22Rv1 (cell line): Measurements from ENCODE around the gene PRR22.

Experiments
- CTCF ChIP-seq: fragments of 450-650 bp; IDR thresholded peaks from 2 replicates; pipeline ENCODE4 v1.5.1; 2017; ENCODE audit warnings: mild to moderate bottlenecking
- ZFX ChIP-seq: fragments of 450-650 bp; IDR thresholded peaks from 2 replicates; pipeline ENCODE4 v1.6.1; 2017; ENCODE audit warnings: antibody characterized with exemption, borderline replicate concordance

GRCh38 chr19:5793188-5793587, 8.6 kb upstream of the PRR22 start:
- TF ChIP-seq CTCF (no peak), ZFX (no peak)
